GM21723 (cell line): ENCODE results near the gene CD28.
A peak's percentile ranks its signal among the peaks of the same experiment; 100 is the strongest.

Source experiments
- ATAC-seq: cut with Tn5 transposase; IDR thresholded peaks from one replicate; pipeline ENCODE4 v1.9.1; 2021; ENCODE audit warnings: mild to moderate bottlenecking, moderate library complexity; ENCODE audit not compliant: unreplicated experiment

Gene CD28

GRCh38 chr2:203706403-203706802, at the start of gene CD28:
TSS of gene CD28 (plus strand) at chr2:203706639. CDS start at chr2:203706697, 58 bp downstream.
- peak; percentile 100 for ATAC-seq

DNA sequence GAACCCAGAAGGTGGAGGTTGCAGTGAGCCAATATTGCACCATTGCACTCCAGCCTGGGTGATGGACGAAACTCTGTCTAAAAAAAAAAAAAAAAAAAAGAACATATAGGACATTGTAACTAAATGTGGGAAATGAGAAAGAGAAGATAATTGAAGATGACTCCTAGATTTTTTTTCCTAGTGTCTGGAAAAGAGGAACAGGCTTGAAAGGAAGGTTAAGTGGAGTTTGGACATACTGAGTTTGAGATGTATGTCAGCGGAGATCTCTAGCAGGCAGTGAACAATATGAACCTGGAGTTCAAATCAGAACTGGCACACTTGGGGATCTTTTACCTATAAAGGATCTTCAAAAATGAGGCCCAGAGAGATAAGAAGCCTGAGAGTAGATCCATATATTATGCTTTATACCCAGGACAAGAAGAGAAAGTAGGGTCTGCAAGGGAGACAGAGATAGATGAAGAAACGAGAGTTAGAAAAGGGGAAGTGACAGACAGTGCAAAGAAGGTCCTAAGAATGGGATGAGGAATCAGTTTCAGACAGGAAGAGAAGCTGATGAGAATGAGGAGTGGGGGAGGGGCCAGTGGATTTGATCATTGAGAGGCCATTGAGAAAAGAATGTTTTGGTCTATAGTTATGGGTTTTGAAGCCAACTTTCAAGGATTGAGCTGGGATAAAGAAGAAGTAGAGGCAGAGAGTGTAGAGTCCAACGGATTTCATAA, 46.9 kb upstream of the CD28 start:
- no peak for ATAC-seq

DNA sequence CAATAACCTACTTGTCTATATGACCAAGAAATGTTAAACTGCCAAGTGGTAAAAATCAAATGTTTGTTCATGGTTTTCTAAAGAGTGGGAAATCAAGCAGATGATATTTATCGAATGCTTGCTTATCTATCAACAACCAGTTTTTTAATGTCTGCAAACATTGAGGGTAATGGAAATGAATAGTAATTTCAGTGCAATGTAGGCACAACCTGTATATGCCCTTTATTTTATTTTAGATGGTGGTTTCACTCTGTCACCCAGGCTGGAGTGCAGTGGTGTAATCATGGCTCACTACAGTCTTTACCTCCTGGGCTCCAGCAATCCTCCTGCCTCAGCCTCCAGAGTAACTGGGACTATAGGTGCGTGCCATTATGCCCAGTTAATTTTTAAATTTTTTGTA, 46.0 kb upstream of the CD28 start:
- no peak for ATAC-seq

- no peak for ATAC-seq
Measured at GRCh38 chr2:203661279-203661908, 45.0 kb upstream of the CD28 start.

DNA sequence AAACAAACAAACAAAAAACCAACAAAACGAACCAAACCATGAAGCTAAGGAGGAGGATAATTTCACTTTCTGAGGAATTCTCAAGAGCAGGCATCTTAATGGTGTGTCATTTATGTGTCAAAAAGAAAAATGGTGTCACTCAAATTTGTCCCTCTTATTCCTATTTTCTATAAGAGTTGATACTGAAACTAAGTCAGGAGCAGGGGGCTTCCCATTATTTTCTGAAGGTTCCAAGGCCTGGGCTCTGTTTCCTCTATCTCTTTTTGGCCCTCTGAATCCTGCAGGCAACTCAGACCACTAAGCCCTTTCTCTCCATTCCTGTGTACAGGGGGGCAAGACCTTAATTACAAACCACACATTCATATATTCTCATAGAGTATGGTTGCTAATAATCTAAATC, 44.0 kb upstream of the CD28 start:
- no peak for ATAC-seq

- no peak for ATAC-seq
Measured at GRCh38 chr2:203662951-203663350, 43.5 kb upstream of the CD28 start.

- ATAC-seq: no peak
Measured at GRCh38 chr2:203664029-203664755, 42.2 kb upstream of the CD28 start.

DNA sequence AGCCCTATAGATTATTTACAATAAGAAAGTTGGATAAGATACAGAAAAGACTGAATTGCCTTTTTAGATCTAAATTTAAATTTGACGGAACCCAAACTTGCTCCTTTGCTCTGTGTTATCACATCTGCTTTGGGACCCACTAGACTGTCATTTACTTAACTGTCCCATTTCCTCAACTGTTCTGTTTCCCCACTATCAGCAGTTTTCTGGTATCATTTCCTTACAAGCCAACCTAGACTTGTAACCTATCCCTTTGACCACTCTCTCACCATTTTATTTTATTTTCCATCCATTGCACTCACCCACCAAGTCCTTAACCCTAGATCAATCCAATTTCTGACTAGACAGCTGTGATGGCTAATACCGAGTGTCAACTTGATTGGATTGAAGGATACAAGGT, 38.6 kb upstream of the CD28 start:
- no peak for ATAC-seq

DNA sequence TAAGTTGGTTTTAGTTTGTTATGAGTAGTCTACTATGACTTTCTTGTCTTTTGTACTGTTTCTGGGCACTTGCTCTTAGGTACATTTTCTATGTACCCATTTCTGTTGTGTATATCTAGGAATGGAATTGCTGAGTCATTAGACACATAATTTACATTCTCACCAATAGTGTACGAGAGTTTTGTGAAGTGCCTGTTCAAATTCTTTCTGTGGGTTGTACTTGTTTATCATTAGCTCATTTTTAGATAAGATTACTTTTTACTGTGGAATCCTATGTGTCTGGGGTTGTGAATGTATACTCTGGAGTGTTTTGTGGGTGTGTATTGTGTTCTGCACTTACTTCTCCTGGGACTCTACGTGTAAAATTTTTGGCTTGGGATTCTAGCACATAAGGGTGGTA, 36.6 kb upstream of the CD28 start:
- no peak for ATAC-seq

GRCh38 chr2:203670939-203671338, 35.5 kb upstream of the CD28 start:
- no peak for ATAC-seq

GRCh38 chr2:203671876-203672275, 34.6 kb upstream of the CD28 start:
- ATAC-seq: no peak

DNA sequence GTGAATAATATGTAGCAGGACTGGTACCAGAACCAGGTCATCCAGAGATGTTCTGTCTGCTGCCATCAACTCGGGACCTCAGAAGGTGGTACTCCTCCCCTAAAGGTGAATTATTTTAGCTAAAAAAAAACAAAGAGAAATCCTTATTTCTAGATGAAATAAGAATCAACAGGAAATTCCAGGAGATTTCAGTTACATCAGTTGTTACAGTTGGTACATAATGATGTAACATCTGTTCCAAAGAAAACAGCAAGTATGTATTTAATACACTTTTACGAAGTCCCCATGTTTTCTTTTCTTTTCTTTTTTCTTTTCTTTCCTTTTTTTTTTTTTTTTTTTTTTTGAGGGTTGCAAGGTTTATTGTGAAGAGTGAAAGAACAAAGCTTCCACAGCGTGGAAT, 33.6 kb upstream of the CD28 start:
- ATAC-seq: no peak

DNA sequence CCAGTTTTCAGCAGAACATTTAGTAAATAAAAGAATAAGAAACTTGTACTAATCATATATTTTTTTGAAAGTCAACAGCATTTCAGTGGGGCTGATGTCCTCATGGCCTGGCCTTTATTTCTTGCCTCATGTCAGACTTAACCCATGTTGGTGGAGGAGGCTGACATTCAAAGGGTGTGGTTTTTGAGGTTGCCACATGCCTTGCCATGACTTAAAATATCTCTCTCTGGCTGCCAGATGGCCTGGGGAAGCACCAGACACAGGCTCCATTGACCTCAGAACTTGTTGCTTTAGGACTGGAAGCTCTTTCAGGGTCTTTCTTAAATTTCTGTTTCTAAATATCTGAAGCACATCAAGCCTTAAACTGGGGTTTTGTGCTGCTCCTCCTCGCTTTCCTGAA, 32.5 kb upstream of the CD28 start:
- ATAC-seq: peak; percentile 99

- no peak for ATAC-seq
Measured at GRCh38 chr2:203675086-203675485, 31.4 kb upstream of the CD28 start.

GRCh38 chr2:203678971-203679370, 27.5 kb upstream of the CD28 start:
- ATAC-seq: no peak

GRCh38 chr2:203679401-203679800, 27.0 kb upstream of the CD28 start:
- ATAC-seq: no peak

DNA sequence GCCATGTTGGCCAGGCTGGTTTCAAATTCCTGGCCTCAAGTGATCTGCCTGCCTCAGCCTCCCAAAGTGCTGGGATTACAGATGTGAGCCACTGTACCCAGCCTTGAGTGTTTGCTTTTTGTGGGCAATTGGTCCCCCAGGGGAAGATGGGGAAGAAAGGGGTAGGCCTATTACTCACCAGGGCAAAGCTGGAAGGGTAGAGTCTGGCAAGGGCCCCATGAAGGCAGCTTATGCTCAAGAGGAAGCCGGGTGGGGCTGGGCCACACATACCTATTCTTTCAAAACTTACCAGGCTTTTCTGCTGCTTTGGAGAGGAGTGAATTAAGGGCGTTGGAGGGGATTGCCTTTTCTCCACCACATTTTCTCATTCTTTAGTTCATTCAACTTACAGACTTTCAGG, 24.5 kb upstream of the CD28 start:
- no peak for ATAC-seq

DNA sequence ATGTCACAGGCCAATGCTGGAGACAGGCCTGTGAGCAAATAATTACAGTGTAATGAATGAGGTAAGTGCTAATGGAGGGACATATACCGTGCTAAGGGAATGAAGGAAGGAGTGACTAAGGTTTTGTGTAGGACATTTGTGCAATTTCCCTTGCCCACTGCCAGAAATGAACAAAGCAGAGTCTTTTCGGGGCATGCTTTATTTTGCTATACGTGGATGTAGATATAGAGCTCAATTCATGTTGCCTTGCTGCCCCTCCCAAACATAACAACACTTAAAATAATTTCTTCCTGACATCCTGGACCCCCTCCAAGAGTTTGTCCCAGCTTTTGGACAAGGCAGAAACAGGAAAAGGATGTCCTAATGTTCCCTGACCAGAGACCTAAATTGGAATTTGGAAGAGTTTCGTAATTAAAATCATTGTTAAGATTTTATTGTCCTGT, 23.7 kb upstream of the CD28 start:
- no peak for ATAC-seq

GRCh38 chr2:203683421-203683820, 23.0 kb upstream of the CD28 start:
- no peak for ATAC-seq

DNA sequence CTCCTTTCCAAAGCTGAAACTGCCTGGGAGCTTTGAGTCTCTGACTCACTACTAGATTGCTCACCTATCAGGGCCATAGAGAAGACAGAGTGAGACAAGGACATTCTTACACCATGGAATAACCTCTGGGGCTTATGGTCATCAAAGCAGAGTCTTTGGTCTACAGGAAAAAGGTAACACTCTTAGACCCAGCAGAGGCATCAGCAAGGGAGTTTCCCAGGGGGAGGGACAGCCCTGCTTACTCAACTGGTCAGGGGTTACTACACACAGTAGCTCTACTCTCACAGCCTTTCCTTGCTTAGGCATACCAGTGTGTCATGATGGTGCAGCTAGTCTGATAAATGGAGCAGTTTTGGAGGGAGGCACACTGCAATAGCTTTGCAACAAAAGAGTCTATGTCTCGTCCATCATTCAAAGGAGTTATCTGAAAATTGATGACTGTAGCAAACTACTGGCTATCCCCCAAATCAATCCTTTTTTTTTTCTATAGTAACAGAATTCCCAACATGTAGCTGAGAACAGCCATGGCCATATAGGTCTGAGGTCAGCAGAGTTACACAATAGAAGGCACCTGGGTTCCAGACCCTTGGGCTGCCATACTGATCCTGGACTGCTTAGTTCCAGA, 22.4 kb upstream of the CD28 start:
- peak; percentile 83 for ATAC-seq

GRCh38 chr2:203685081-203685621, 21.3 kb upstream of the CD28 start:
- ATAC-seq: no peak
